Stimulated activated CD4-positive, alpha-beta T cell treated with anti-CD3 and anti-CD28 coated beads, Interleukin-2, amount 100 ng/mL, for 24 hours (primary cell): Measurements from ENCODE around the gene GNAZ.
"Not testable (repeated sequence)": the region's sequence is repeated elsewhere in the genome, so short reads cannot be mapped to it uniquely, and the experiment has no call there.

Experiments
- DNase-seq, 2 donors: peaks; one replicate each; pipeline ENCODE4 v3.0.0-alpha.2; 2020

The GNAZ gene

GRCh38 chr22:23122216-23122957 lies 52.1 kb downstream of the GNAZ start:
- no peak for DNase-seq

GRCh38 chr22:23122992-23123803 lies 52.9 kb downstream of the GNAZ start:
- no peak for DNase-seq

- DNase-seq: no peak
Measured at GRCh38 chr22:23123804-23124254, 53.5 kb downstream of the GNAZ start.

- no peak for DNase-seq
Measured at GRCh38 chr22:23124611-23125511, 54.5 kb downstream of the GNAZ start.

GRCh38 chr22:23125512-23126103 lies 55.3 kb downstream of the GNAZ start:
- DNase-seq: no peak

GRCh38 chr22:23126165-23127054 lies 56.1 kb downstream of the GNAZ start:
- DNase-seq: no peak

GRCh38 chr22:23127055-23127756 lies 56.9 kb downstream of the GNAZ start:
- DNase-seq: no peak

- DNase-seq: no peak
Measured at GRCh38 chr22:23127788-23128187, 57.5 kb downstream of the GNAZ start.

- DNase-seq: peak; percentile 75 to 83
Measured at GRCh38 chr22:23128269-23129108, 58.2 kb downstream of the GNAZ start.

- DNase-seq: no peak
Measured at GRCh38 chr22:23129149-23129548, 58.8 kb downstream of the GNAZ start.

- DNase-seq: no peak
Measured at GRCh38 chr22:23130697-23131096, 60.4 kb downstream of the GNAZ start.

GRCh38 chr22:23131931-23132330 lies 61.6 kb downstream of the GNAZ start:
- no peak for DNase-seq

- no peak for DNase-seq
Measured at GRCh38 chr22:23132376-23133091, 62.2 kb downstream of the GNAZ start.

GRCh38 chr22:23133922-23134321 lies 63.6 kb downstream of the GNAZ start:
- DNase-seq: no peak

- DNase-seq: not testable (repeated sequence)
Measured at GRCh38 chr22:23136991-23137390, 66.7 kb downstream of the GNAZ start.

GRCh38 chr22:23137468-23137867 lies 67.1 kb downstream of the GNAZ start:
- DNase-seq: no peak

GRCh38 chr22:23137905-23138561 lies 67.7 kb downstream of the GNAZ start:
- peak in 1 of 2 donors; percentile 13 for DNase-seq

GRCh38 chr22:23138584-23139435 lies 68.5 kb downstream of the GNAZ start:
- no peak for DNase-seq
